Vagina (tissue), 2 donors: ENCODE data around the gene WFIKKN2. TPM values are rescaled to one million over a fixed set of nuclear protein-coding genes. Genes with fewer than 3 reads are reported as not detected.
A peak's percentile ranks its signal among the peaks of the same experiment; 100 is the strongest.

Experiments used
- DNase-seq, 2 donors: peaks; one replicate each; pipeline ENCODE4 v3.0.0-alpha.2; 2017; ENCODE audit errors: extremely low spot score in 2 of 2
- H3K27ac ChIP-seq: fragments of 200-600 bp; sonication (generic); one replicate; pipeline ENCODE4 v1.5.1; 2019
- H3K27me3 ChIP-seq: fragments of 200-600 bp; sonication (generic); one replicate; pipeline ENCODE4 v1.5.1; 2019
- H3K36me3 ChIP-seq, 2 donors: fragments of 200-600 bp; sonication (generic); one replicate each; pipeline ENCODE4 v1.5.1; 2017 to 2019
- H3K4me1 ChIP-seq: fragments of 200-600 bp; sonication (generic); one replicate; pipeline ENCODE4 v1.5.1; 2019
- H3K4me3 ChIP-seq, 2 donors: fragments of 200-600 bp; sonication (generic); 1 replicate in 1 of 2; 2 replicates in 1 of 2; pipeline ENCODE4 v1.5.1; 2016 to 2019
- H3K9me3 ChIP-seq: fragments of 200-600 bp; sonication (generic); one replicate; pipeline ENCODE4 v1.5.1; 2019
- POLR2A ChIP-seq, 2 donors: fragments of 450-650 bp; IDR thresholded peaks; one replicate each; pipeline ENCODE4 v1.6.1; 2017; ENCODE audit warnings: antibody characterized with exemption in 2 of 2, mild to moderate bottlenecking in 2 of 2, moderate library complexity in 2 of 2
- POLR2AphosphoS5 ChIP-seq, 2 donors: sonication (generic); formaldehyde crosslinking; IDR thresholded peaks; one replicate each; pipeline ENCODE4 v1.9.0; 2017; ENCODE audit warnings: antibody characterized with exemption in 2 of 2, mild to moderate bottlenecking in 2 of 2, low read depth in 1 of 2; ENCODE audit not compliant: insufficient read depth in 1 of 2
- intact Hi-C: fragments of 100-400 bp; cut with DNase I; formaldehyde crosslinking; loops from one replicate; pipeline ENCODE4 v1.15.1; 2023
- total RNA-seq: library from RNA; depleted of rRNA; stranded (reverse); fragments of >200 nt; gene quantifications from one replicate; pipeline ENCODE4 v1.2.3, GENCODE V29; 2016
- TF ChIP-seq, protein P1 (sequence below), 3 experiments: fragments of 450-650 bp in 2 of 3; fragments of 200-600 bp in 1 of 3; sonication (generic) in 1 of 3; IDR thresholded peaks; one replicate each; pipeline ENCODE4 v1.5.1; 2017 to 2019; ENCODE audit warnings: antibody characterized with exemption in 3 of 3, mild to moderate bottlenecking in 2 of 3, moderate library complexity in 2 of 3

Gene WFIKKN2
- total RNA-seq, 1 donor from 2014 or later = 0.49 TPM

DNA sequence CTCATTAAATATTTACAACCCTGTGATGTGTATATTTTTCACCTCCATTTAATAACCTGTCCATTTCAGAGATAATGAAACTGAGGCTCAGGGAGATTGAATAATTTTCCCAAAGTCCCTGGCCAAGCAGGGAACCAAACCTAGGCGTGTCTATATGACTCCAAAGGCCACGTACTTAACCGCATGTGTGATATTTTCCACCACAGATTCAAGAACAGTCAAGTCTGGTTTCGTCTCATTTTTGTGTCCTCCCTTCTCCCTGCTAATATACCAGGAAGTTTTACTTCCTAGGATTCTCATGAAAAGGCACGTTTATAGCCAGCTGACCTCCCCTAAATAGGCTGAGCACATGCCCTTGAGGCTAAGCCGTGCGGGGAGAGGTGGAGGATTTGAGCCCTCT lies 15.3 kb downstream of the WFIKKN2 start:
- H3K4me1 ChIP-seq = no peaks in the 10 kb centered on the region
- H3K27ac ChIP-seq = peak overlapping the region; percentile 80
- TF ChIP-seq POLR2AphosphoS5 (IDR thresholded peaks at IDR 0.05; ENCODE audit: insufficient read depth in 1 of 2, low read depth in 1 of 2) (no peak), POLR2A (IDR thresholded peaks at IDR 0.05) (no peak)
- TF ChIP-seq, protein P1, sequence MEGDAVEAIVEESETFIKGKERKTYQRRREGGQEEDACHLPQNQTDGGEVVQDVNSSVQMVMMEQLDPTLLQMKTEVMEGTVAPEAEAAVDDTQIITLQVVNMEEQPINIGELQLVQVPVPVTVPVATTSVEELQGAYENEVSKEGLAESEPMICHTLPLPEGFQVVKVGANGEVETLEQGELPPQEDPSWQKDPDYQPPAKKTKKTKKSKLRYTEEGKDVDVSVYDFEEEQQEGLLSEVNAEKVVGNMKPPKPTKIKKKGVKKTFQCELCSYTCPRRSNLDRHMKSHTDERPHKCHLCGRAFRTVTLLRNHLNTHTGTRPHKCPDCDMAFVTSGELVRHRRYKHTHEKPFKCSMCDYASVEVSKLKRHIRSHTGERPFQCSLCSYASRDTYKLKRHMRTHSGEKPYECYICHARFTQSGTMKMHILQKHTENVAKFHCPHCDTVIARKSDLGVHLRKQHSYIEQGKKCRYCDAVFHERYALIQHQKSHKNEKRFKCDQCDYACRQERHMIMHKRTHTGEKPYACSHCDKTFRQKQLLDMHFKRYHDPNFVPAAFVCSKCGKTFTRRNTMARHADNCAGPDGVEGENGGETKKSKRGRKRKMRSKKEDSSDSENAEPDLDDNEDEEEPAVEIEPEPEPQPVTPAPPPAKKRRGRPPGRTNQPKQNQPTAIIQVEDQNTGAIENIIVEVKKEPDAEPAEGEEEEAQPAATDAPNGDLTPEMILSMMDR (IDR thresholded peaks at IDR 0.05) = no peak
- no peaks in the 10 kb centered on the region for H3K27me3 ChIP-seq
- H3K36me3 ChIP-seq = no peaks in the 10 kb centered on the region
- intact Hi-C loops = loop anchor here (10.0 kb wide), 1 partner anchor 304 kb away; the partner anchor contains the start of gene NME1
- no peaks in the 10 kb centered on the region for H3K9me3 ChIP-seq
- peak in 1 of 2 donors; percentile 27 for DNase-seq
- no peak overlapping the region for H3K4me3 ChIP-seq

DNA sequence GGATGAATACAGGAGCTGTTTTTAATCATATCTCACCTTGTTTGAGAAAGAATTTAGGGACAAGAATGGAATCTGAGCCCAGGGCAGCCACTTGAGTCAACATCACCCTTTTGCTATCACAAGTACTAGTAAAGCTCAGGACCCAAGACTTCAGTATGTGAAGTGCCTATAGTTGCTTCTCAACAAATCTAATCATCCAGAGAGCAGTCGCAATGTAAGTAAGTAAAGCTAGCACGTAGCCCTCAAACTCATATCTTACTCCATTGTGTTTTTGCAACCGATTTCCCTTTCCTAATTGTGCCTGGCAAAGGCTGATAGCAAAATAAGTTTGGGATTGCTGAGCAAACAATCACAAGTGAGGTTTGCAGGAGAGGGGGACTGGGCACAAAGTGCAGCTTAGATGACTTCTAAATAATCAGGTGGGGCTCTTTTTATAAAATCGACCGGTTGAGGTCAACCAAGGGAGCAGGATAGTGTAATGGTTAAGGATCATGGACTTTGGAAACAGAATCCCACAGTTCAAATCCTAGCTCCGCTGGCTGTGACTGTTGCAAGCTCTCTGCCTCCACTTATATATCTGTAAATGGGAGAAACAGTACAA lies 17.7 kb downstream of the WFIKKN2 start:
- H3K9me3 ChIP-seq = no peaks in the 10 kb centered on the region
- TF ChIP-seq POLR2AphosphoS5 (IDR thresholded peaks at IDR 0.05; ENCODE audit: insufficient read depth in 1 of 2, low read depth in 1 of 2) (no peak), POLR2A (IDR thresholded peaks at IDR 0.05) (no peak)
- TF ChIP-seq, protein P1 (IDR thresholded peaks at IDR 0.05) = no peak
- no peaks in the 10 kb centered on the region for H3K4me1 ChIP-seq
- intact Hi-C loops = loop anchor here (10.0 kb wide), 1 partner anchor 302 kb away; the partner anchor contains the start of gene NME1
- H3K27me3 ChIP-seq = no peaks in the 10 kb centered on the region
- H3K4me3 ChIP-seq = no peak overlapping the region
- H3K36me3 ChIP-seq = no peaks in the 10 kb centered on the region
- H3K27ac ChIP-seq = peak overlapping the region; percentile 80
- peak in 1 of 2 donors; percentile 49 for DNase-seq

DNA sequence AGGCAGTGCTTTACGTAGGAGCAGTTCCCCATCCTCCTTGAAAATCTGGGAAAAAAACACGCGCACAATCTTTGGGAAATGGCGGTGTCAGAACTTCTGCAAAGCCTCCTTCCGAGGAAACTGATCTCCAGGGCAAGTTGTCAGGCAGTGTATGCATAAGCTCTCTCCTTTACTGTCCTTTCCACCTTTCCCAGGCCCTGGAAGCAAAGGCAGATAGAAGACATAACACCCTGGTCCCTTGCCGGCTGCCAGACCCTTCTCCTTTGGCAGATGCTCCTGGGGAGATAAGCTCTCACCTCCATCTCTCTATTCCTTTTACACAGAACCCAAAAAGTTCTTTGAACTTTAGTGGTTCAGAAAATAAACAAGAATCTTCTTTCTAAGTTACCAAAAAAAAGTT lies 18.4 kb downstream of the WFIKKN2 start:
- Histone ChIP-seq H3K36me3 (no peaks in the 10 kb centered on the region), H3K27me3 (no peaks in the 10 kb centered on the region), H3K27ac (no peak overlapping the region), H3K4me3 (no peak overlapping the region), H3K9me3 (no peaks in the 10 kb centered on the region), H3K4me1 (no peaks in the 10 kb centered on the region)
- intact Hi-C loops = loop anchor here (10.0 kb wide), 1 partner anchor 301 kb away; the partner anchor contains the start of gene NME1
- peak; percentile 28 to 49 for DNase-seq
- TF ChIP-seq POLR2AphosphoS5 (IDR thresholded peaks at IDR 0.05; ENCODE audit: insufficient read depth in 1 of 2, low read depth in 1 of 2) (no peak), POLR2A (IDR thresholded peaks at IDR 0.05) (no peak)
- TF ChIP-seq, protein P1 (IDR thresholded peaks at IDR 0.05) = no peak

DNA sequence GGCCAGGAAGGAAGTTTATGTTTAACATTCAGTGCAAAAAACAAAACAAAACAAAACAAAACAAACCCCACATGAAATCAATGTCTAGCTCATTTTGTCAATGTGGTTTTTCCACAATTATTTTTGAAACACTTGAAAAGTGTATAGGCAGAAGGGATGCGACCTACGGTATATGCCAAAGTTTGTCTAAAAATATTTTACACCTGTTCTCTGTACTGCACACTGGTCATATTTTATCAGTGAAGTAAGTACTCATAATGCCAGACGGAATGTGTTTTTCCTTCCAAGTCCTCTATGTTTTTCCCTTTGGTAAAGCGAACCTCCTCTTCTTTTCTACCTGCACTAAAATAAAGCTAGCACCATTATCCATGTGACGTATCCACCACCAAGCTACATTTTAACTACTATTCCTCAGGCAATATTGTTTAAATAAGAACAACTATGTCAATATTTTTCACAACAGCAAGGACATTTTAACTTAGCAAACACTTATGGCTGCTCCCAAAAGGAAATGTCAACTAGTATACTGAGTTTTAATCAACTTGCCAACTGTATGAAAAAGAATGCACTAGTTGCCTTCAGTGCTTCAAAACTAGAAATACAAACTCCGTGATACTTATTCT lies 20.4 kb downstream of the WFIKKN2 start:
- intact Hi-C loops = loop anchor here (10.0 kb wide), 1 partner anchor 299 kb away; the partner anchor contains the start of gene NME1
- no peaks in the 10 kb centered on the region for H3K27me3 ChIP-seq
- H3K9me3 ChIP-seq = no peaks in the 10 kb centered on the region
- DNase-seq = no peak
- H3K36me3 ChIP-seq = no peaks in the 10 kb centered on the region
- no peak overlapping the region for H3K4me3 ChIP-seq
- no peak overlapping the region for H3K27ac ChIP-seq
- peaks cover 6% of the 10 kb centered on the region for H3K4me1 ChIP-seq
- TF ChIP-seq POLR2AphosphoS5 (IDR thresholded peaks at IDR 0.05; ENCODE audit: insufficient read depth in 1 of 2, low read depth in 1 of 2) (no peak), POLR2A (IDR thresholded peaks at IDR 0.05) (no peak)
- TF ChIP-seq, protein P1 (IDR thresholded peaks at IDR 0.05) = no peak

DNA sequence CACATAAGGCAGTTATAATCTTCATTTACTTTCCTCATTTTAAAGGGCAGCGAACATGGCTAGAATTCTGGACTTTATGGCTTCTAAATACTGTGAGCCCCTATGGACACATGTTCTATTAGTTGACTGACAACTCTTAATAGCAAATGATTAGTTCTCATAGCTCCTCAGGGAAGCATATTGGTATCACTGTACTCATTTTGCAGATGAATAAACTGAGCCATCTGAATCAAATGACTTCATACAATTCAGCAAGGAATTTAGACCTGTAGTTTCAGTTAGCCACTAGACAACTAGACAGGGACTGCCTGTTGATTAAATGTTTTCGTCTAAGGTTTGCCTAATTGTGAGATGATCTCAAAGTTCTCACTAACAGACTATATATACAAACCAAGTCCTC lies 21.0 kb downstream of the WFIKKN2 start:
- Histone ChIP-seq H3K4me1 (peaks cover 10% of the 10 kb centered on the region), H3K9me3 (no peaks in the 10 kb centered on the region), H3K27ac (no peak overlapping the region), H3K4me3 (no peak overlapping the region), H3K27me3 (no peaks in the 10 kb centered on the region), H3K36me3 (no peaks in the 10 kb centered on the region)
- intact Hi-C loops = loop anchor here (10.0 kb wide), 1 partner anchor 298 kb away; the partner anchor contains the start of gene NME1
- no peak for DNase-seq
- no peak for TF ChIP-seq POLR2A (IDR thresholded peaks at IDR 0.05)
- no peak for TF ChIP-seq POLR2AphosphoS5 (IDR thresholded peaks at IDR 0.05; ENCODE audit: insufficient read depth in 1 of 2, low read depth in 1 of 2)
- TF ChIP-seq, protein P1 (IDR thresholded peaks at IDR 0.05) = no peak
